Immature natural killer cell (primary cell): Measurements from ENCODE around the gene RASL11B. TPM values are rescaled to one million over a fixed set of nuclear protein-coding genes. Genes with fewer than 3 reads are reported as not detected.

ENCODE experiments used
- DNase-seq, 3 donors: peaks; one replicate each; pipeline ENCODE4 v3.0.0; 2022; ENCODE audit warnings: mixed read lengths in 1 of 3
- H3K27ac Mint-ChIP-seq, 6 donors: one replicate each; pipeline ENCODE4 v1.8.0; 2020; ENCODE audit warnings: mixed read lengths in 6 of 6, mild to moderate bottlenecking in 5 of 6, inconsistent platforms in 4 of 6, moderate library complexity in 3 of 6
- H3K27me3 Mint-ChIP-seq, 3 donors: one replicate each; pipeline ENCODE4 v1.8.0; 2020 to 2021; ENCODE audit warnings: low read depth in 3 of 3, mild to moderate bottlenecking in 3 of 3, mixed read lengths in 3 of 3, moderate library complexity in 3 of 3, inconsistent platforms in 1 of 3
- H3K36me3 Mint-ChIP-seq, 3 donors: one replicate each; pipeline ENCODE4 v1.8.0; 2020; ENCODE audit warnings: mixed read lengths in 3 of 3, inconsistent platforms in 2 of 3, mild to moderate bottlenecking in 2 of 3
- H3K4me1 Mint-ChIP-seq, 2 donors: one replicate each; pipeline ENCODE4 v1.8.0; 2020; ENCODE audit warnings: inconsistent platforms in 2 of 2, mild to moderate bottlenecking in 2 of 2, mixed read lengths in 2 of 2, moderate library complexity in 1 of 2
- H3K4me3 Mint-ChIP-seq, 5 donors: one replicate each; pipeline ENCODE4 v1.8.0; 2020; ENCODE audit warnings: mild to moderate bottlenecking in 5 of 5, mixed read lengths in 5 of 5, inconsistent platforms in 3 of 5, moderate library complexity in 3 of 5
- H3K9me3 Mint-ChIP-seq, 6 donors: one replicate each; pipeline ENCODE4 v1.8.0; 2020; ENCODE audit warnings: mild to moderate bottlenecking in 6 of 6, mixed read lengths in 6 of 6, inconsistent platforms in 4 of 6, moderate library complexity in 3 of 6
- polyA plus RNA-seq, 3 donors: library from polyadenylated mRNA; unstranded; fragments of 300-500 nt; fragmentation: Illumina TruSeq; gene quantifications; one replicate each; pipeline ENCODE4 v1.2.3, GENCODE V29; 2021

RASL11B gene
- polyA plus RNA-seq, 3 donors from 2014 or later = 0.37 TPM; not detected in 2

GRCh38 chr4:52852711-52853110 is 9.4 kb upstream of the RASL11B start:
- Mint-ChIP-seq H3K27me3 (peaks cover 1 to 11% (median 5%) of the 10 kb centered on the region in 3 donors), H3K36me3 (peaks cover 0 to 4% (median 0%) of the 10 kb centered on the region in 3 donors), H3K9me3 (peaks cover 0 to 3% (median 0%) of the 10 kb centered on the region in 6 donors), H3K4me1 (no peaks in the 10 kb centered on the region), H3K4me3 (no peak overlapping the region), H3K27ac (no peak overlapping the region)
- DNase-seq = no peak

GRCh38 chr4:52853351-52853750 is 8.8 kb upstream of the RASL11B start:
- no peak for DNase-seq
- Mint-ChIP-seq H3K36me3 (peaks cover 0 to 4% (median 0%) of the 10 kb centered on the region in 3 donors), H3K27ac (no peak overlapping the region), H3K4me1 (no peaks in the 10 kb centered on the region), H3K27me3 (peaks cover 1 to 14% (median 5%) of the 10 kb centered on the region in 3 donors), H3K9me3 (peaks cover 0 to 3% (median 0%) of the 10 kb centered on the region in 6 donors), H3K4me3 (no peak overlapping the region)

DNA sequence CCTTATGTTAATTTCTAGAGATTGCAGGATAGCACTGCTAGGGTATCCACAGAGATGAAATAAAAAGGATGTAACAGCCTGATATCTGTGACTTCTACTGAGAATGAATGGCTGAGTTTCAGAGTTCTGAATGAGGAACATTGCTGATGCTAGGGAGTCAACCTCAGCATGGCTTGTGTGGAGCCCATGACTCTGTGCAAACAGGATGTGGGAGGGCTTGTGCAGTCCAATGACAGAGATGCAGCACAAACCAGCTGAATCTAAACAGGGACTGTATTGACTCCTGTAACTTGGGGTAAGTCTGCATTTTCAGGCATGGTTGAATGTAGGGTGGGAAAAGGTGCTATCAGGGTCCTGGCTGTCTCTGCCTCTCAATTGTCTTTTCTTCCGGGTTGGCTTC is 5.3 kb upstream of the RASL11B start:
- H3K4me1 Mint-ChIP-seq = peaks cover 10 to 12% of the 10 kb centered on the region in 2 donors
- no peak for DNase-seq
- H3K27ac Mint-ChIP-seq = no peak overlapping the region
- H3K9me3 Mint-ChIP-seq = peaks cover 0 to 5% (median 0%) of the 10 kb centered on the region in 6 donors
- peaks cover 7 to 24% (median 10%) of the 10 kb centered on the region in 3 donors for H3K27me3 Mint-ChIP-seq
- H3K4me3 Mint-ChIP-seq = no peak overlapping the region
- H3K36me3 Mint-ChIP-seq = no peaks in the 10 kb centered on the region

GRCh38 chr4:52860361-52860760 is 1.8 kb upstream of the RASL11B start:
- Mint-ChIP-seq H3K9me3 (peaks cover 0 to 4% (median 0%) of the 10 kb centered on the region in 6 donors), H3K27me3 (peaks cover 7 to 35% (median 14%) of the 10 kb centered on the region in 3 donors), H3K4me3 (peak overlapping the region in 1 of 5 donors; percentile 34), H3K27ac (no peak overlapping the region), H3K4me1 (peaks cover 12% of the 10 kb centered on the region in 2 donors), H3K36me3 (no peaks in the 10 kb centered on the region)
- no peak for DNase-seq

DNA sequence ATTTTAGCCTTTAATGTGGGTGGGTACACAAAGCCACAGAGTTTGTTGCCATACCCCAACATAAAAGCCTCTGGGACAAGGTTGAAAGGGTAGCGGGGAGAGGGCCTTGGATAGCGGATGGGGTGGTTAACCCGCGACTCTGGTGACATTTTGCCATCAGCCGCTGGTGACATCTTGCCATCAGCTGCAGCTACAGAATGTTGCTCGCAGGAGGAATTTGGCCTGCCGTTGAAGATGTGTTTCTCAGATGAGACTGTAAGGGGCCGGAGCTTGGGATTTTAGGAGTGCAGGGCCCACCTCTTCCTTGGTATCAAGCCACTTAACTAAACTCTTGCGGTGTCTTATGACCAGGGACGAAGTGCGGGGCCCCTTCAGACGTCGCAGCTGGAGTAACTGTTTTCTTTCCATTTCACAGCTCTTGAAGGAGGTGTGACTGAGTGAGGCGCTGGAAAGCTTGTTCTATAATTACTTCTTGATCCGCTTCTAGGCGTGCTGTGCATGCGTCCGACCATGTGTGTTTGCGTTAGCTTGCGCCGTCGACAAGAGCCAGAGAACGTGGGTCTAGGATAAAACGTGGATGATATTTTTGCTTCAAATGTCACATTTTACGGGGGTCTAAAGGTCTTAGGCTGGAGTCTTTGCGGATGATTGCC is 820 bp upstream of the RASL11B start:
- DNase-seq = no peak
- peak overlapping the region in 1 of 6 donors; percentile 13 for H3K27ac Mint-ChIP-seq
- no peaks in the 10 kb centered on the region for H3K36me3 Mint-ChIP-seq

GRCh38 chr4:52862639-52863161 is 583 bp downstream of the RASL11B start:
- peaks cover 0 to 4% (median 0%) of the 10 kb centered on the region in 6 donors for H3K9me3 Mint-ChIP-seq
- DNase-seq = no peak
- H3K4me1 Mint-ChIP-seq = peaks cover 12% of the 10 kb centered on the region in 2 donors
- H3K27me3 Mint-ChIP-seq = peaks cover 6 to 29% (median 12%) of the 10 kb centered on the region in 3 donors
- H3K4me3 Mint-ChIP-seq = peak overlapping the region; percentile 62 to 89 (median 84)
- H3K27ac Mint-ChIP-seq = no peak overlapping the region
- no peaks in the 10 kb centered on the region for H3K36me3 Mint-ChIP-seq

More for the DNA sequence above, 820 bp upstream of the RASL11B start:
- H3K4me1 Mint-ChIP-seq = peaks cover 12% of the 10 kb centered on the region in 2 donors
- H3K4me3 Mint-ChIP-seq = peak overlapping the region; percentile 76 to 89 (median 84)
- H3K9me3 Mint-ChIP-seq = peaks cover 0 to 4% (median 0%) of the 10 kb centered on the region in 6 donors
- H3K27me3 Mint-ChIP-seq = peaks cover 7 to 34% (median 14%) of the 10 kb centered on the region in 3 donors

GRCh38 chr4:52863324-52863723 is 1.2 kb downstream of the RASL11B start:
- H3K4me1 Mint-ChIP-seq = peaks cover 12% of the 10 kb centered on the region in 2 donors
- H3K9me3 Mint-ChIP-seq = peaks cover 0 to 4% (median 0%) of the 10 kb centered on the region in 6 donors
- peaks cover 0 to under 1% (median 0%) of the 10 kb centered on the region in 3 donors for H3K36me3 Mint-ChIP-seq
- H3K27ac Mint-ChIP-seq = no peak overlapping the region
- peak overlapping the region; percentile 30 to 89 (median 50) for H3K4me3 Mint-ChIP-seq
- DNase-seq = no peak
- peaks cover 6 to 29% (median 9%) of the 10 kb centered on the region in 3 donors for H3K27me3 Mint-ChIP-seq

DNA sequence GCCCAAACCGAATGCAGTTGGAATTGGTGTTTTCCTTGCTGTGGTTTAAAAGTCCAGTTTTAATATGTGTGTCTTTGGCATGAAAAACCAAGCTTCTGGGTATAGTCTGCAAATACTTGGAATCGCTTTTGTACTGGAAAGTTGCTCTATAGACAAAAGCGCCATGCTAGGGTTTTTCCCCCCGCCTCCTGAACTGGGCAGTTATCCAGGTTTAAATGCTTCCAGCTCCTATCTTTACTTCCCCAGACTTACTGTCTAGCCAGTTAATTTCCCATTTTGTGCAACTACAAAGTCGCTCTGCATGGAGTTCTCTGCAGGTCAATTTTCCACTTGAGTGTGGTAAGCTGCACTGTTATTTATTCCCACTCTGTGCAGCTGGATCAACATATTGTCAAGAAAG is 2.7 kb downstream of the RASL11B start:
- H3K4me3 Mint-ChIP-seq = no peak overlapping the region
- no peak overlapping the region for H3K27ac Mint-ChIP-seq
- peaks cover 12% of the 10 kb centered on the region in 2 donors for H3K4me1 Mint-ChIP-seq
- no peak for DNase-seq
- peaks cover 0 to 2% (median 0%) of the 10 kb centered on the region in 6 donors for H3K9me3 Mint-ChIP-seq
- H3K27me3 Mint-ChIP-seq = peaks cover 5 to 26% (median 6%) of the 10 kb centered on the region in 3 donors
- H3K36me3 Mint-ChIP-seq = peaks cover 0 to 4% (median 0%) of the 10 kb centered on the region in 3 donors

DNA sequence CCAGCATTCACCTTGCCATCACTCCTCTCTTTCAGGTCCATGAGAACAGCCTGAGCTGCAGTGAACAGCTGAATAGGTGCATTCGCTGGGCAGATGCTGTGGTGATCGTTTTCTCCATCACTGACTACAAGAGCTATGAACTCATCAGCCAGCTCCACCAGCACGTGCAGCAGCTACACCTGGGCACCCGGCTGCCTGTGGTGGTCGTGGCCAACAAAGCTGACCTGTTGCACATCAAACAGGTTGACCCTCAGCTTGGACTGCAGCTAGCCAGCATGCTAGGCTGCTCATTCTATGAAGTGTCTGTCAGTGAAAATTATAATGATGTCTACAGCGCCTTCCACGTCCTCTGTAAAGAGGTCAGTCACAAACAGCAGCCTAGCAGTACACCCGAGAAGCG is 3.2 kb downstream of the RASL11B start:
- H3K4me3 Mint-ChIP-seq = no peak overlapping the region
- peaks cover 5 to 24% (median 6%) of the 10 kb centered on the region in 3 donors for H3K27me3 Mint-ChIP-seq
- H3K36me3 Mint-ChIP-seq = peaks cover 0 to 4% (median 0%) of the 10 kb centered on the region in 3 donors
- no peak overlapping the region for H3K27ac Mint-ChIP-seq
- peaks cover 12% of the 10 kb centered on the region in 2 donors for H3K4me1 Mint-ChIP-seq
- peaks cover 0 to 2% (median 0%) of the 10 kb centered on the region in 6 donors for H3K9me3 Mint-ChIP-seq
- no peak for DNase-seq

- peaks cover under 1 to 3% of the 10 kb centered on the region in 2 donors for H3K4me1 Mint-ChIP-seq
- H3K36me3 Mint-ChIP-seq = peaks cover 3 to 13% (median 8%) of the 10 kb centered on the region in 3 donors
- H3K4me3 Mint-ChIP-seq = no peak overlapping the region
- peaks cover 0 to 12% (median 5%) of the 10 kb centered on the region in 3 donors for H3K27me3 Mint-ChIP-seq
- H3K9me3 Mint-ChIP-seq = no peaks in the 10 kb centered on the region
- no peak for DNase-seq
- H3K27ac Mint-ChIP-seq = no peak overlapping the region
These were observed 4.6 kb downstream of the RASL11B start for GRCh38 chr4:52866734-52867133.

DNA sequence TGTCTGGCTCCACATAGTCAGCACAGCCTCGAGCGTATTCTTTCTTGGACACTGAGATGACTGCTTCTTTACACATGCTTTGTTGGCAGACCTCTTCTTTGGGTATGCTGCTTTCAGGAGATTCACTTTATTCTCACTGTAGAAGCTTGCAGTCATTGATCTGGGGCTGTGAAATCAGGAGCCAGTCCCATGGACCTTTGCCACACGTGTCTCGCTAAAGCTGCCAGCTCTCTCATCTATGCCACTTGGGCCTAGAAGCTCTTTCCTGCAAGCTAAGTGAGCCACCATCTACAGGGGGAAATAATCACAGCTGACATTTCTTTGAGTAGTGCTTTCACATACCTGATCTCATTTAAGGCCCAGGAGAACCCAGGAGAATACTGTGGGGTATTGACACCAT is 5.0 kb downstream of the RASL11B start:
- Mint-ChIP-seq H3K27me3 (peaks cover 0 to 11% (median 5%) of the 10 kb centered on the region in 3 donors), H3K9me3 (no peaks in the 10 kb centered on the region), H3K4me1 (peaks cover 0 to 3% of the 10 kb centered on the region in 2 donors), H3K4me3 (no peak overlapping the region), H3K36me3 (peaks cover 5 to 14% (median 9%) of the 10 kb centered on the region in 3 donors), H3K27ac (no peak overlapping the region)
- no peak for DNase-seq

DNA sequence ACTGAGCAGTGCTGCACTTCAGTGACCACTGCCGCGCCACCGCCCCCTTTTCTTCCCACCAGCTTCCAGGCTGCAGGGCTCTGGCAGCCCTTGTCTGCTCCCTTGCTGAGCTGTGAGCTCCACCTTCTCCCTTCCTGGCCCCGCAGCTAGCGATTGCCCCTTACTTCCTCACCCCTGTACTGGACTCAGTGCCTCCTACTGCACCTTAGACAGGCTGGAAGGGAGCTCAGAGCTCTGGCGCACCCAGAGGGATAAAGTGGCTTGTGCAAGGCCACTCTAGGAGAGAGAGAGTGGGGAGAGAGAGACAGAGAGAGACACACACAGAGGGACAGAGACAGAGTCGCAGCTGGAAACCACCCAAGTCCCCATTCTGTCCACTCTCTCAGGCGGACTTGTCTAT is 6.0 kb downstream of the RASL11B start:
- Mint-ChIP-seq H3K27me3 (peaks cover 0 to 8% (median 5%) of the 10 kb centered on the region in 3 donors), H3K4me3 (no peak overlapping the region), H3K36me3 (peaks cover 11 to 20% (median 16%) of the 10 kb centered on the region in 3 donors), H3K9me3 (no peaks in the 10 kb centered on the region), H3K4me1 (peaks cover 0 to 1% of the 10 kb centered on the region in 2 donors), H3K27ac (no peak overlapping the region)
- DNase-seq = no peak

DNA sequence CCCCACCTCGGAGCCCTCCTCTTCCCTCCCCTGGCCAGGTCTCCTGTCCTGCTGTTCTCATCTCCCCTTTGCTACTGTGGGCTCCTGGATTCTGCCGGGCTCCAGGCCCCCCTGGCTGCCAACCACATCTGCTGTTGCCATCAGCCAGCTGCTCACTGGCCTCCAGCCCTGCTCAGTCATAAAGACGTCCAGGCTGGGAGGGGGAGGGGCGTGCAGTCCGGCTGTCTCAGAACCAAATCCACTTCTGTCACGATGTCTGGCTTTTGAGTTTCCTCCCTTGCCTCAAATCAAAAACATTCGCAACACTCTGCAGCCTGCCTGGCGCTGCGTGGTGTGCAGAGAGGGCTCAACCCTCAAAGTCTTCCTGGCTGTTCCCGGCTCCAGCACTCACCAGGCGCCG is 7.1 kb downstream of the RASL11B start:
- no peaks in the 10 kb centered on the region for H3K4me1 Mint-ChIP-seq
- no peak overlapping the region for H3K4me3 Mint-ChIP-seq

GRCh38 chr4:52869656-52870055 is 7.5 kb downstream of the RASL11B start:
- Mint-ChIP-seq H3K9me3 (no peaks in the 10 kb centered on the region), H3K27me3 (peaks cover 0 to 2% (median under 1%) of the 10 kb centered on the region in 3 donors), H3K36me3 (peaks cover 16 to 29% (median 25%) of the 10 kb centered on the region in 3 donors), H3K4me1 (no peaks in the 10 kb centered on the region), H3K27ac (no peak overlapping the region), H3K4me3 (no peak overlapping the region)
- no peak for DNase-seq

More for the DNA sequence above, 7.1 kb downstream of the RASL11B start:
- H3K27me3 Mint-ChIP-seq = peaks cover 0 to 2% (median 2%) of the 10 kb centered on the region in 3 donors
- no peak overlapping the region for H3K27ac Mint-ChIP-seq
- DNase-seq = no peak
- H3K36me3 Mint-ChIP-seq = peaks cover 16 to 25% (median 25%) of the 10 kb centered on the region in 3 donors
- H3K9me3 Mint-ChIP-seq = no peaks in the 10 kb centered on the region
